ENCODE data around the gene ATP11A. TPM values are rescaled to one million over a fixed set of nuclear protein-coding genes. Genes with fewer than 3 reads are reported as not detected.

The ATP11A gene
- total and polyA plus RNA-seq, 9 of the 15 experiments (the other 6 are each of a cell fraction or from before 2014, with no cell fraction given) = 0.38 to 34.2 (median 4.2) TPM

DNA sequence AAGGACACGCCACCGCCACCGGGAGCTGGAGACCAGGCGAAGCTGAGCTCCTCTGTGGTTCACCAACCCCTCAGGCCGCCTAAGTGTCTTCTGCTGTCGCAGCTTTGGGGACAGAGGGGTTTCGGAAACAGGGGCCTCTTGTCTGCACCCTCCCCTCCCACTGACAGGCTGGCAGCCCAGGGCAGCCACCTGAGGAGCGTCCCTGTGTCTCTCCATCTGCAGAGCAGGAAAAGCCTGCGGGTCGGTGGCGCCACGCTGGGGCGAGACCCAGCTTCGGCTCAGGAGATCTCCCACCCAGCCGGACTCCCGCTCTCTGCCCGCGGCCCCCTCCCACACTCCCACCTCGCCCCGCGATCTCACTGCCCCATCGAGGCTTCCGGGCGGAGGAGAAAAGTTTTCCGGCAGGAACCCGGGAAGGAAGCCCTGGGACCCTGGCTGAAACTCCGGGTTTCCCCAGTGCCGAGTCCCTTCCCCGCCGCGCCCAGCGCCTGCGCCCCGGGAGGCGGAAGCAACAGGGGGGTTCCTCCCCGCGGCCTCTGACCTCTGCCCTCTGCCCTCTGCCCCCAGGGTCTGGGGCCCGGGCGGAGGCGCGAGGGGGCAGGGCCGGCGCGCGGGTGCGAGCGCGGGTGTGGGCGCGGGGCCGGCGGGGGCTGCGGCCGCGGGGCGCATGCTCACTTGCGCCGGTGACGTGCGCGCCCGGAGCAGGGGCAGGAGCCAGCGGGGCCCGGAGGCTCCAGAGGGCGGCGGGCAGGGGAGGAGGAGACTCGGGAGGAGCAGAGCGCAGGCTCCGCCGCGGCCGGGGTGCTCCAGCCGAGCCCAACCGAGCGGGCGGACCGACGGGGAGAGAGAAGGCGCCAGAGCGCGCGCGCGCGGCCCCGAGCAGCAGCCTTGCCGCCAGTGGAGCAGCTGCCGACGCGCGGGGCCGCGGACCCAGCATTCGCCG lies at the start of gene ATP11A (continued):
- TF ChIP-seq, protein P1, sequence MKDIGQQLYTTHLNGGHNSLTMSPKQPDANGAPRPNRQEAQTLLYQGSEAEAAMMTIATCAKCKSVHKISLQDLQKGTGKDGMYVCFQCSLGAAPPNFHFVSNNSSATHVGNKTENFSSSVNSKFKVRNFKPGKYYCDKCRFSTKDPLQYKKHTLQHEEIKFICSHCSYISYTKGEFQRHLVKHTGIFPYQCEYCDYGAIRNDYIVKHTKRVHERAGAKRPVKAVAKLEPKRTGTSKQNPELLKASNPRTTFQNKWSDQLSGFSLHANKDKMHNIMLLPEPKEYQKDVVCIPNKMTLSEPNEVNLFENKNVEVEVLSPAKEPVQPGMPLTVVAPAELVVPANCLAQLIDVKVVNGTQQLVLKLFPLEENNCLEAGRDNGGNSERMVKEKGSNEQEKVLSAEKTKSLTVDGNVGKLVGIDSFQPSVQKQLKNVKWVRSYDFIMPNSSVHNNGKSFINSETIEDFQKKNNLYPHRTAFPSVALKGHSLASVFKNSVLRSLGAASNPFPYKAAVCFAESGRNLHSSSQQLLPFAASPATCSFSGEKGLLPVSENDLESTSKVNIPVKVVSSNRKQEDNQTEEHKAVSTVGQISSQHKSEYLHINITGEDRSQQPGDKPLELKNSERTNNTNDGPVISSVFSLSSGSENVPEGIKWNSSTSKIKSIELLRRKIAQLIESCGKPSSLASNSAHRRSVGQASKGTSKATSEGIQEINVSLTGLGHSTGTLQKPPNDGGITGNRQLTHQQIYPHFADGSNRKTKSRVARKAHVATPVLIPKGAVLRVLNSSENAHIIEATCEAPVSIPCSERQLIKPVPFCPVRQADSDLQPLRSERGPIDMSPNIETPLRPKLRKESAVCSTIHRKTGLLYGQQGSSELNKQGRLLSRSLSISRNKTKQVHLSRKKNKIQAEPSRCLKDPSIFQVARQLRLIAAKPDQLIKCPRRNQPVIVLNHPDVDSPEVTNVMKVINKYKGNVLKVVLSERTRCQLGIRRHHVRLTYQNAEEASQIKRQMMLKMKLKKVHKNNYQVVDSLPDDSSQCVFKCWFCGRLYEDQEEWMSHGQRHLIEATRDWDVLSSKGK (CRISPR knock-in tag; IDR thresholded peaks at IDR 0.05) = no peak
- no peak for TF ChIP-seq CEBPB (tag; IDR thresholded peaks at IDR 0.05)
- no peak for TF ChIP-seq POLR3A (IDR thresholded peaks at IDR 0.05; ENCODE audit: borderline replicate concordance, extremely low read depth, insufficient read depth, insufficient read length)
- TF ChIP-seq ZNF232 (CRISPR knock-in tag; IDR thresholded peaks at IDR 0.05) = no peak
- no peak for TF ChIP-seq HDAC3 (IDR thresholded peaks at IDR 0.05; ENCODE audit: borderline replicate concordance, partially characterized antibody)
- no peak for TF ChIP-seq RBM39 (optimal IDR thresholded peaks at IDR 0.05; ENCODE audit: low read depth, low read length)
- TF ChIP-seq NR2C2 (CRISPR knock-in tag; IDR thresholded peaks at IDR 0.05) = peak; percentile 98
- TF ChIP-seq NR2C2 (tag; IDR thresholded peaks at IDR 0.05) = peak; percentile 100
- no peak for TF ChIP-seq KAT8 (IDR thresholded peaks at IDR 0.05; ENCODE audit: low read depth)
- TF ChIP-seq, protein P2, sequence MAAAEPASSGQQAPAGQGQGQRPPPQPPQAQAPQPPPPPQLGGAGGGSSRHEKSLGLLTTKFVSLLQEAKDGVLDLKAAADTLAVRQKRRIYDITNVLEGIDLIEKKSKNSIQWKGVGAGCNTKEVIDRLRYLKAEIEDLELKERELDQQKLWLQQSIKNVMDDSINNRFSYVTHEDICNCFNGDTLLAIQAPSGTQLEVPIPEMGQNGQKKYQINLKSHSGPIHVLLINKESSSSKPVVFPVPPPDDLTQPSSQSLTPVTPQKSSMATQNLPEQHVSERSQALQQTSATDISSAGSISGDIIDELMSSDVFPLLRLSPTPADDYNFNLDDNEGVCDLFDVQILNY (CRISPR knock-in tag; IDR thresholded peaks at IDR 0.05) = no peak
- TF ChIP-seq, protein P3, sequence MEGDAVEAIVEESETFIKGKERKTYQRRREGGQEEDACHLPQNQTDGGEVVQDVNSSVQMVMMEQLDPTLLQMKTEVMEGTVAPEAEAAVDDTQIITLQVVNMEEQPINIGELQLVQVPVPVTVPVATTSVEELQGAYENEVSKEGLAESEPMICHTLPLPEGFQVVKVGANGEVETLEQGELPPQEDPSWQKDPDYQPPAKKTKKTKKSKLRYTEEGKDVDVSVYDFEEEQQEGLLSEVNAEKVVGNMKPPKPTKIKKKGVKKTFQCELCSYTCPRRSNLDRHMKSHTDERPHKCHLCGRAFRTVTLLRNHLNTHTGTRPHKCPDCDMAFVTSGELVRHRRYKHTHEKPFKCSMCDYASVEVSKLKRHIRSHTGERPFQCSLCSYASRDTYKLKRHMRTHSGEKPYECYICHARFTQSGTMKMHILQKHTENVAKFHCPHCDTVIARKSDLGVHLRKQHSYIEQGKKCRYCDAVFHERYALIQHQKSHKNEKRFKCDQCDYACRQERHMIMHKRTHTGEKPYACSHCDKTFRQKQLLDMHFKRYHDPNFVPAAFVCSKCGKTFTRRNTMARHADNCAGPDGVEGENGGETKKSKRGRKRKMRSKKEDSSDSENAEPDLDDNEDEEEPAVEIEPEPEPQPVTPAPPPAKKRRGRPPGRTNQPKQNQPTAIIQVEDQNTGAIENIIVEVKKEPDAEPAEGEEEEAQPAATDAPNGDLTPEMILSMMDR (IDR thresholded peaks at IDR 0.05 in 2 of 3, conservative IDR thresholded peaks at IDR 0.05 in 1 of 3; ENCODE audit: insufficient read depth in 2 of 3, low read depth in 1 of 3, low read length in 3 of 3) = 0 out of 6 replicates have a peak, but pooled peaks of 1 of the 3 experiments have one; percentile 6
- no peak for TF ChIP-seq MAFF (IDR thresholded peaks at IDR 0.05; ENCODE audit: low read length)
- TF ChIP-seq SMC3 (conservative IDR thresholded peaks at IDR 0.05; ENCODE audit: insufficient read depth, low read depth, low read length) = no peak
- TF ChIP-seq HCFC1 (IDR thresholded peaks at IDR 0.05; ENCODE audit: low read depth, low read length) = peak; percentile 64
- no peak for TF ChIP-seq JUNB (CRISPR knock-in tag; conservative IDR thresholded peaks at IDR 0.05)
- TF ChIP-seq, protein P4, sequence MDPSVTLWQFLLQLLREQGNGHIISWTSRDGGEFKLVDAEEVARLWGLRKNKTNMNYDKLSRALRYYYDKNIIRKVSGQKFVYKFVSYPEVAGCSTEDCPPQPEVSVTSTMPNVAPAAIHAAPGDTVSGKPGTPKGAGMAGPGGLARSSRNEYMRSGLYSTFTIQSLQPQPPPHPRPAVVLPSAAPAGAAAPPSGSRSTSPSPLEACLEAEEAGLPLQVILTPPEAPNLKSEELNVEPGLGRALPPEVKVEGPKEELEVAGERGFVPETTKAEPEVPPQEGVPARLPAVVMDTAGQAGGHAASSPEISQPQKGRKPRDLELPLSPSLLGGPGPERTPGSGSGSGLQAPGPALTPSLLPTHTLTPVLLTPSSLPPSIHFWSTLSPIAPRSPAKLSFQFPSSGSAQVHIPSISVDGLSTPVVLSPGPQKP (CRISPR knock-in tag; IDR thresholded peaks at IDR 0.05) = no peak
- no peak for TF ChIP-seq NCOA1 (IDR thresholded peaks at IDR 0.05; ENCODE audit: low read depth)
- TF ChIP-seq ZNF551 (CRISPR knock-in tag; IDR thresholded peaks at IDR 0.05) = no peak
- TF ChIP-seq LARP7 (IDR thresholded peaks at IDR 0.05) = no peak
- TF ChIP-seq HMGN3 (IDR thresholded peaks at IDR 0.05; ENCODE audit: borderline replicate concordance, extremely low read depth, insufficient read length, low read depth, low read length) = peak; percentile 44
- peak; percentile 88 to 90 for TF ChIP-seq NRF1 (conservative IDR thresholded peaks at IDR 0.05 in 1 of 2, IDR thresholded peaks at IDR 0.05 in 1 of 2)
